DMS53 (cell line): ENCODE measurements around the gene NOS3.

Experiments used
- DNase-seq: peaks from one replicate; lab custom pipeline; 2025; lab: John Stamatoyannopoulos, UW

NOS3 gene

DNA sequence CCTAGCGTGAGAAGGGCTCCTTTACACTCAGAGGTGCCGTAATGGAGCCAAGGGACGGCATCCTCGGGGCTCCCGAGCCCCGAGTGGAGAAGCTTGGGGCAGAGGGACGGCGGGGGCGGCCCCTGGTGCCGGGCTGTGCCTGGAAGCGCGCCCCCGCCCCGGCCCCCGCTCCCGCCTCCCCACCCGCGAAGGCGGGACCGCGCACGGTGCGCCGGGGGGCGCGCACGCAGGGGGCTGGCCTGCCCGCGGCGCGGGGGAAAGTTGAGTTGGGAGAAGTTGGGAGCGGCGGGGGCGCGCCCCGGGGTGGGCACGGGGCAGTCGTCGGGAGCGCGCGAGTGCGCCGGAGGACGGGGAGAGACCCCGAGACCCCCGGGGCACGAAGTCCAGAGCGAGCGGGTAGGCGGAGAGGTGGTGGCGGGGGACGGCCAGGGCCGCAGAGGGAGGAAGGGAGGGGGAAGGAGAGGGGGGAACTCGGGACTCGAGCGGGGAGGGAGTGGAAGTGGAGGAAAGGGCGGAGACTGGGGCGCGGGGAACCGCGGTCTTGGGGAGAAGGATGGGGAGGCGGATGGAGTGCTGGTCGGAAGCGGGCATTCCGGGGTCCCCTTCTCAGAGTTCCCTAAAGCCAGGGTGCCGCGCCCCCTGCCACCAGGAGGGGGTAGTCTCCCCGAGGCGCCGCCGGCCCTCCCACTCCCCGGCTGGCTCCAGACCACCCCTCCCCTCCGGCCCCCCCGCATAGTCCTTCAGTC lies 68.7 kb downstream of the NOS3 start, which contains the start of gene SLC4A2:
TSS of gene SLC4A2 (plus strand) at position 223 of the 746 bp plus-strand sequence. CDS start 2,399 bp downstream, outside the sequence.
- peak; percentile 92 for DNase-seq

DNA sequence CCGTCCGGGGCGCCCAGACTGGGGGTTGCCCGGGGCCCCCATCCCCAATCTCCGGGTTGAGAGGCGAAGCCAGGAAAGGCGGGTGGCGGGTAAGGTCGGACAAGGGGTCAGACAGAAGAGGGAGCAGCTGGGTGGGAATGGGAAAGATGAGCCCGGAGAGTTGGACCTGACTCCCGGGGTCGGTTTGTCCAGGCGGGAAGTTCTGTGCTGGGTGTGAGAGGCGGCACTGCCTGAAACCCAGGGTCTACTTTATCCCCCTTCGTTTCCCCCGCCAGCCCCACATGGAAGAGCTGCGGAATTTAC lies 69.2 kb downstream of the NOS3 start:
- no peak for DNase-seq

DNA sequence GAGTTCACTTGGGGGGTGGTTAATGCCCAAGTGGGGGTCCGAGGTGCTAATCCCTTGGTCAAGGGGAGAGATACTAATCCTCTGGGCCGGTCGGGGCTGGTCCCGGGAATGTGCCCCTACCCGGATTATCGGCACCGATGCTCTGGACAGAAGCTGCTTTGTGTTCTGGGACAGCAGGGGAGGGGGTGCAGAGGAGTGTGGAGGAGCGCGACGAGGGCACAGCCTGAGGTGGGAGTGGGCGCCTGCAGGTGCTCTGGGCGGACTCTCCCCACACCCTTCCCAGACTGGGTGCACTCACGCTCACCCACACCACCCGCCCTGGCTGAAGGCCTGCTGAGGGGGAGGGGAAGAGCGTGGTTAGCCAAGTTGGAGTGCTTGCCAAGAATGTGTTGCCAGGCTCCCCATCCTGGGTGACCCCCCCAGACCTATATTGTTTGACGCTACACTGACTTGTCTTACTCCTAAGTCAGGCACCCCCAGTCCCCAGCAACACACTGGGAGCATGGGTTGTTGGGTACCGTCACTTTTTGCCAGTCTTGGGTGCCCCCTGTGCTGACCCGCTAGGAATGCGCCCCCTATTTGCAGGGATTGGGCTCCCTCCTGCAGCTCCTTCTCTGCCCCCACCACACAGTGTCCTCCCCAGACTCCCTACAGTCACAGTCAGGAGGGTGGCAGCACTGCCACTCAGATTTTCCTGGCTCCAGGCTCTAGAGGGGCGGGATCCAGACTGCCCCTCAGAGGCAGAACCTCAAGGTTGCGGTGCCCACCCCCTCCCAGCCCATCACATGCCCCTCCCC lies 69.8 kb downstream of the NOS3 start:
- peak; percentile 56 for DNase-seq

DNA sequence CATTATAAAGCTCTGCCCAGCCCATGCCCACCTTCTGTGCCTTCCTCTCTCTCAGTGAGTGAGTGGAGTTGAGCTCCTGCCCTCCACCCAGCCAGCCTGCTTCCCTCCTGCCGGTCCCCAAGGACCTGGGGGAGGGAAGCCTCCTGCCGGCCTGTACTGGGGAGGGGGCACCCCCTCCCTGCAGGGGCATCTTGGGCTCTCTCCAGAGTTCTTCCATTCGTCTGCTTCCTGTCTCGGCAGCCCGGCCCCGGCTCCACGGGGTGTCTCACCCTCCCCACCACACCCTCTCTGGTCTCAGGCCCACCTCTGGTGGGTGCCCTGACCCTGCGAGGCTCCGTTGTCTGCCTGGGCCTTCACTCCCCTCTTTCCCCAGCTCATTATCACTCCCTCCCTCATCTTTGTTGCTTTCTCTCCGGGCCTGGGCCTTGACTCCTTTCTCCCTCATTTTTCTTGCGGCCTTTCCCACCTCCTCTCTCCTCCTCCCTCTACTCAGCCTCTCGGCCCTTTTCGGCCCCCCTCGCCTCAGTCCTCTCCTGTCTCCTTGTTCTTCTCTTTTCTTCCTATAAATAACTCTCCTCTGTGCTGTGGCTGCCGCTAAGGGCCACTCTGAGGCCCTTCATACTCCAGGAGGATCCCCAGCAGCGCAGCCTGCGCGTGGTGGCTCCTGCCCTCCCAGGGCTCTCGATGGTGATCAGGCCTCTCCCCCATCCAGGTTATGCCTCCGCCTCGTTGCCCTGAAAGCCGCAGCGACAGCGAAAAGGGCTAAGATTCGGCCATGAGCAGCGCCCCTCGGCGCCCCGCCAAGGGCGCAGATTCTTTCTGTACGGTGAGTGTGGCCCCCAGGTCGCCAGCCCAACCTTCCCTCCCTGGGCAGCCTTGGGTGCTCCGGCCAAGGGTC lies 70.6 kb downstream of the NOS3 start:
- peak; percentile 38 for DNase-seq

DNA sequence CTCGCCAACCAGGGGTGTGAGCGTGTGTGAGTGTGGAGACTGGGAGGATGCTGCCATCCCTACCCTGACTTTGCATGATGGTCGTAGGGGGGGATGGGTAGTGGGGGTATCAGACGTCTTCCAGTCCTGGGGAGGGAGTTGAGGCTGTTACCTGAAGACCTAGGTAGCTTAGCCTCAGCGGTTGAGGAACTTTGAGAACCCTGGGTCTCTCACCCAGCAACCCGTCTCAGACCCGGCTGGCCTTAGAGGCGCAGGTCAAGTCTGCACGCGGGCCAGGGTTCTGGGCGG lies 71.2 kb downstream of the NOS3 start:
- no peak for DNase-seq

DNA sequence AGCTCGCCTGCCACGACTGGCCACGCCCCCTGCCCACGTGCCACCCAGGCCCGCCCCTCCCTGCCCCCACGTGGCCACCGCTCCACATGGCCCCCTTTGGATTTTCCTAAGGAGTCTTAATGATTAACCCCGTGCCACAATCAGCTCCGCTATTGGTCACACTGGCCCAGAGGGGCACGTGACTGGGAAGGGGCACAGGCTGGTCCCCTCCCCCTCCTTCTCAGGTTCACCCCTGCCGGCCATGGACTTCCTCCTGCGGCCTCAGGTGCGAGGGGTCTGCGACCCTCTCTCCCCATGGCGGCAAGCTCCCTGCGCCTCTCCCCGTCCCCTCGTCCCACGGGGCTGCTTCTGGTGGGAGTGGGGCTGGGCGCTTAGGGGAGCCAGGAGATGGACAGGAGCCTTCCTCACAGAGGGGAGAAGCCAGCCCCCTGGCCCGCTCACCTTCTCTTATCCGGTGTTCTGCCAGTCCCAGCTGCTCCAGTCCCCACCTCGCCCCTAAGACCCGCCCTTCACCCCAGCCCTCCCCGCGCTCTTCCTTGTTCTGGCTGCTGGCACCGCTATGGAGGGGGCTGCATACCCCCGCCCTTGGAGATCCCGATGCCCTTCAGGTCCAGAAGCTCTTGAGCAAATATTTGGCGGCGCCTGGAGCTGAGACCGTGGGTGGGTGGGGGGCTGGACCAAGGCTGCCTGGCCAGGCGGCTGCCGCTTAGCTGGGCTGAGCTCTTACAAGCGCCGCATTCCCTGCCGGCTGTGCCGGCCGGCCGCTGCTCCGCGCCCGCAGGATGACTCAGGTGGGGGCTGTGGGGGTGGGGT lies 71.8 kb downstream of the NOS3 start:
- DNase-seq: peak; percentile 100

DNA sequence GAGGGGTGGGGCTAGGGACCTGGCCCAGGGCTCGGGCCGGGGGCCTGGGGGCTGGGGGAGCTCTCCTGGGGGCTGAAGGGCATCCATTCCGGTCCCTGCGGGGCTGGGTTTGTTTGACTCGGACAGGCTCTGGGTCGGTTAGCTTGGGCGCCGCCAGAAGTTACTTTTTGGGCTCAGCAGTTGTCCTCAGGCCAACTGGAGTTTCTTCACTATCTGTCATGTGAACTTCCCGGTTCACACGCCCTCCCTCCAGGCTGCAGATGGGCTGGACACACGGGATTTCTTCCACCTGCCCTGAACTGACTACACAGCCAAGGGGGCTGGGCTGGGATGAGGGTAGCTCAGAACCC lies 72.4 kb downstream of the NOS3 start:
- peak; percentile 70 for DNase-seq
